M059J (cell line): ENCODE results near the gene PTPN21. TPM values are rescaled to one million over a fixed set of nuclear protein-coding genes. Genes with fewer than 3 reads are reported as not detected.

Experiments used
- DNase-seq: peaks from one replicate; pipeline ENCODE4 v3.0.0-alpha.2; 2012; ENCODE audit warnings: low read depth
- total RNA-seq: library from RNA; depleted of rRNA; stranded (reverse); fragments of >200 nt; shearing (Covaris generic); gene quantifications from 2 replicates; pipeline ENCODE4 v1.2.3, GENCODE V29; 2014; rRNA removed

Gene PTPN21
- 3.7 and 6.2 TPM in 2 replicates for total RNA-seq

DNA sequence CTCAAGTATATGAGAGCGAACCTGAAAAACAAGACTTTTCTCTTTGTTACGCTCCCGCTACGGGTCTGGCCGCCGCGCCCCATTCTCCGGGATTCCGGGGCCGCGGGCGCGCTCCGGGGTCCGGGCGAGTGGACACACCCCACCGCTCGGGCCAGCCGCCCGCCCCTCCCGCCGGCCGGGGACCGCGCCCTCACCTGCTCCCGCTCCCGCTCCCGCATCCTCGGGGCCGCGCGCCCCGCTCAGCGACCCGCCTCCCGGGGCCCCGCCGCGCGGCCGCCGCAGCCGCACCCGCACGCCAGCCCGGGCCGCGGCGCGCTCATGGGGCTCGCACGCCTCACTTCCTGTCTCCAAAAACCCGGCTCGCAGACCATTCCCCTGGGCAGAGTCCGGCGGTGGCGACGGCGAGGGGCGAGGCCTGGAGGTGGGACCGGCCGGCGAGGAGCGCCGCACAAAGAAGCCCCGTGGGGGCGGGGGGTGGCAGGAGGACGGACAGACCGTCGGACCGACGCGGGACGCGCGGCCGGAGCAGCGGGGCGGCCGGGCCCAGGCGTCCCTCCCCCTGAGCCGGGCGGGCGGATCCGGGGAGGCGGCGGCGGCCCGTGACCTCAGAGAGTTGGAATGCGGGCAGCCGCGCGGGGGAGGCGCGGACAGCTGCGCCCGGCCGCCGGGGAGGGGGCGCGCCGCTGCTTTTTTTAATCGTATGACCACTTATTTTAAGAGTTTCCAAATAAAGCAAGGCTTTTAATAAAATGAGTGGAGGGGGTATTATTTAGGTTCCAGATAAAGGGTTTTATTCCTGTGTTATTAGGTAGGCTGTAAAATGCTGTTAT is at the start of gene PTPN21:
Gene PTPN21 (minus strand): TSS at position 551 of the 830 bp plus-strand sequence. CDS start 4,590 bp downstream, outside the sequence.
- peak; percentile 61 for DNase-seq

DNA sequence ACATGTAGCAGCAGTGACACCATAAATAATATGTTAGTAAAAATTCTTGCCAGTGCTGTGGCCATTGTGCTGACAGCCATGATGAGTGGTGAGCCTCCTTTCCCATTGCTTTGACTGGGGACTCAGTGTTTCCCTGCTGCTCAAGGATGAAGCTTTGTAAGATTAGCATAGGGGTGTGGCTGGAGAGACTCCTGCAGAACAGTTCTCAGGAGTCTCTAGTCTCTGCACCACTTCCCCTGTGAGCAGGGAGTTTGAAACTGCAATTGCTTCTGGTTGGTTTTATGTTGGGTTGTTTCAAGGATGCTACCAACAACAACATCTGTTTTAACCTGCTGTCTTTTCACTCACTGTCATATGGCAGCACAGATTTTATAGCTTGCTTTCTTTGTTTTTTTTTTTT is 49.4 kb upstream of the PTPN21 start:
- no peak for DNase-seq

DNA sequence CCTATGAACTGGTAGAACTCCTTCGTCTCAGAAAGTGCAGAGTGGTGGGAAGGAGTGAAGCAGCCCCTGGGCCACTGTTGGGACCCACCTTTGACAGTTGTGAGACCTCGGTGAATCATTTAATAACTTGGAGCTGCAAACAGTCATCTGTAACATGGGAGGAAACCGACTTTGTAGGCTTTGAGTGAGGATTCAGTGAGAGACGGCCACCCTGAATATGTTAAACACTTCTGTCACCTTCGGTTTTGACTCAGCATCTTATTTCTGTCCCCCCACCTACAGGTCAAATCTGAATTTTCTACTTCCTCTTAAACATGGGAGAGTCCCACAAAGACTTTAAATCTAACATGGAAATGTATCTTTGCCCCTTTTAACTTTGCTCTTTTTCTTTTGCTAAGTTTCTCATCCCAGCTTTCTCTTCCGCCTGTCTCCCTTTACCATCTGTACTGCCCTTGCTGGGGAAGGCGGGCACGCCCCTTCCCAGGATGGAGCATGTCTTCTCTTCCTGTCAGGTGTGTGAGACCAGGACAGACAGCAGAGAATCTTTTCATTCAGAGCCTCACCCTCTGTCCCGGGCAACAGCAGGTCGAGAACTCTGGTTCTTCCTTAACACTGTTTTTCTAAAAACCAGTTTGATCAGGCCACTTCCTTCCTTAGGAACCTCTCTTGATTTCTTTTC is 45.1 kb upstream of the PTPN21 start:
- DNase-seq, result no peak

DNA sequence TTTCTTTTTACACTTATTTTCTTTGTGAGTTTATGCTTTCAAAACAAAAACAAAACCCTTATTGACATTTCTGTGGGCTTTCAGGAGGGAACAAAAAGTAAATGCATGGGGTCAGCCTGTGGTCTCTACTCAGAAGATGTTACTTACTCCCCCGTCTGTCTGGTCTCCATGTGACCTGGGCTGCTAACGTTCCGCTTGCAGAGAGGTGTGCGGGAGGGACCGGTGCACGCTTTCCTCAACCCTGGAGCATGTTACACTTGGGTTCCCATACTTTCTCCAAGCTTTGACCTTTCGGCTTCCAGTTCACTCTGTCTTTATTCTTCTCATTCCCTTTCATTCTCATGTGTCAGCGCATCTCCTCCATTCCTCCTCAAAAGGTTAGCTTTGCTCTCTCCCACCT is 44.5 kb upstream of the PTPN21 start:
- DNase-seq, result no peak

DNA sequence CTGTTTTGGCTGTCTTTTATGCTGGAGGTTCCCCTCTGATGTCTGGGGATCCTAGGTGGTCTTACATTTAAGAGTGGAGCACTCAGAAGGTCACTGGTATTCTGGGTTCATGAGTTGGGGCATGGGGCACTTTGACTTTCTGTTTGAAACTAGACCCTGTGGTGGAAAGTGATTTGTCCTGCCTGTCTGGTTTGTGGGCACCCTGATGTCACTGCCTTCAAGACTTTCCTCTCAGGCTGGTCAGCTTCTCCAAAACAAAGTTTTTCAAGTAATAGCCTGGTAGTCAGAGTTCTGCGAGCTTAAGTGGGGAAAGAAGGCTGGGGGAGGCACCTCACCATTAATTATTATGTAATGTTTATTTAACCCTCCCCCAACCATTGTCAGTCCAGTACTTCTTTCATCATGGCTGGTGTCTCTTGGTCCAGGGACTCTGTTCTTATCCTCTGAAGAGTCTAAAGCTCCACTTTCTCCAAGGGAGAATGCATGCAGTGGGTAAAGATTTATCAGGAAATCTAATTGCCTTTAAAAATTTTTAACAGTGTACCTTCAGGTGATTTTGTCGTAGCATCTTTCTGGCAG is 43.4 kb upstream of the PTPN21 start:
- no peak for DNase-seq

DNA sequence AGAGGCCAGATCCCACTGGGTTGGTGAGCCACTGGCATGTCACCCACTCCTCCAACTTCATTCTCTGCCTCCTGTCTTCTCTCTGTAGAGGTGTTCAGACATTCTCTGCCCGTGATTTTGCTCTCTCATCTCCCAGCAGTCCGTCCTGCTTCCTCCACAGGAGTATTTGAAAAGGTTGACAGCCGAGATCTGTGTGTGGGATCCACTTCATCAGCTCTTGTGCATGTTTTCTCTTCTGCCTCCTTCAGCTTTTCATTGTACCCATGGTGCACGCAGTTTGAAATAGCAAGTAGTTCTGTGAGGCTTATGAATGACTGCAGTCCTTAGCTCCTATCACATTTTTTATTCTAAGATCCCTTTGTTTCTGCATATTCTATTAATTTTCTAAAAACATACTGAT is 42.8 kb upstream of the PTPN21 start:
- no peak for DNase-seq

DNA sequence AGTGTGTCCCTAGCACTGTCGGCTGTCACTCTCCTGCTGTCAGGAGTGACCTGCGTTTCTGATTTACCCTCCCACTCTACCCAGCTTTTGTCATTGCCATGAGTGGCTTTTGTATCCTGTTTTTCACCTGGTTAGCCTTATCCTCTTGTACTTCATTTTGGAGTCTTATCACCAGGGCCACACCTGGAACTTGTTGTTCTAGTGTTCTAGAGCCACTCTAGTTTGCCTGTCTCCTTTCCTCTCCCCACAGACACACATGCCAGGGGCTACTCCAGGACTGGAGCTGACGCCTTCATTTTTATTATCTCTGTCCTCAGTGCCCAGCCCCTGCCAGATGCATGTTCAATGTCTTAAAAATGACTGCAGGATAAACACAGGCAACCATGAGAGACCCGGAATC is 42.2 kb upstream of the PTPN21 start:
- DNase-seq, result no peak

DNA sequence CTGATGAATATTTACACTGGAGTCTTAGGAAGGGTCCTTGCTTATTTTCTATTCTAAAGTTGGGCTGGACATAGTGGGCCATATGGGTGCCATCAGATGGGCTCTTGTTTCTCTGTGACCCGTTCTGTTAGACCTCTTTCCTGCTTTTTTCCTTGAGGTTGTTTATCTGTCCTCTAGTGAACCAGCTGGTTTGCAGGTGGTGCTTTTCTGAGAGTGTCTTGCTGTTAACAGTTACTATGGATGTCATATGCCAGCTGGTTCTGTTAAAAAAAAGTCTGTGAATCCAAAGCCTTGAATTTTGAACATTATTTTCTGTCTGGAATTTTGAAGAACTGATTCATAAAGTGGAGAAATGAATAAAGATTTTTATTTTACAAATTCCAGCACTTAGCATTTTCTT is 37.2 kb upstream of the PTPN21 start:
- no peak for DNase-seq

DNA sequence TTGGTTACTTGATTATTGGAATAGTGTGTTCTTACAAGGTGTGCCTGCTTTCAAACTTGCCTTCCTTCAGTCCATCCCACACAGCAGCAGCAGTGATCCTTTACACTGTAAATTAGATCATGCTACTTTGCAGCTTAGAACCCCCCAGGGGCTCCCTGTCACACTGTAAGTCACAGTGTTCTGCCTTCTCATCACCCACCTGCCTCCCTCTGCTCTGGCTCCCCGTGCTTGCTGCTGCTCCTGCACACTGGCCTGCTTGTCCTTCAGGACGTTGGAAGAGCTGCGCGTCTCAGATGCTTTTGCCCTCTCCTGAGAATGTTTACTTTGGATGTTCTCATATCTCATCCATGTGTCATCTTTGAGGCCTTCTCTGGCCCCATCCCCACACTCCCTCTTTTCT is 35.4 kb upstream of the PTPN21 start:
- DNase-seq, result no peak

DNA sequence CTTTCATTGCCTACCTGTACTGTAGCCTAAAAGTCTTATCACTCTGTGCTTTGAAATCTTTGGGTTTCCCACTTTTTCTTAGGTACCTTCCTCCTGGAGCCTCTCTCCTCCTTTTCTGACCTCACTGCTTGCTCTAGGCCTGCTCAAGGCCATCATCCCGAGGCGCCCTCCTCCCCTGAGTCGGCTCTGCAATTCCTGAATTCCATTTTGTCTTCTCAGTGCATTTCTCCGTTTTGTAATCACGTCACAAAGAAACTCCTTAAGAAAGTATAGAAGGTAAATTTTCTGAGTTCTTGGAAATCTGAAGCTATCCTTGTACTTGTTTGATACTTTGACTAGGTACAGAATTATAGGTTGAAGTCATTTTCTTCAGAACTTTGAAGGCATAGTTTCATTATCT is 33.3 kb upstream of the PTPN21 start:
- DNase-seq, result no peak

DNA sequence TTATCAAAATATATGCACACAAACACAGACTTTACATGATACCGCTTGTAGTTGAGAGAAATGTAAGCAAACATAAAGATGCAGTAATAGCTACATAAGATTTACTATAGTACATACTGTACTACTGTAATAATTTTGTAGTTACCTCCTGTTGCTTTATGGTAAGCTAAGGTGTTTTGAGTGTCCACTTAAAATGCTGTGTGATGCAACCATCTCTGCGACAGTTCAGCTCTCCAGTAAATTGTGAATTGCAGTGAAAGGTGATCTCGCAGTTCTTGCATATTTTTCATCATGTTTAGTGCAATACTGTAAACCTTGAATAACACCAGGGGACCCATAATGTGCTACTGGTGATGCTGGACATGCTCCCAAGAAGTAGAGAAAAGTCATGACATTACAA is 29.6 kb upstream of the PTPN21 start:
- DNase-seq, result no peak

DNA sequence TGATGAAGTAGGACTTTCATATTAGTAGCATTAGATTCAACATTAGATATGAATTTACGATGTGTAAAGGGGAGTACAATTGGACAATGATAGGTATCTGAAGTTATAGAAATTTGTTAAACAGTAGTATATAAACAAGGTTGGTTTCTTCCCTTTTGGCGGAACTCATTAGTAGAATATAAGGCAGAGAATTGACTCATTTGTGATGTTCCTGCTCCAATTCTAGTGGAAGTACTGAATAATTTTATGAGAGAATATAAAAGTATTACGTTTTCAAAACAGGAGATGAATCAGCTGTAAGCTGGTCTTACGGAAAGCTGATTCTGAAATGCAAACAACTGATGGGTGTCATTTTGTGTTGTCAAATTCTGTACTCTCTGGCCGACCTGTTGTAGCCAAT is 21.4 kb upstream of the PTPN21 start:
- DNase-seq, result no peak

DNA sequence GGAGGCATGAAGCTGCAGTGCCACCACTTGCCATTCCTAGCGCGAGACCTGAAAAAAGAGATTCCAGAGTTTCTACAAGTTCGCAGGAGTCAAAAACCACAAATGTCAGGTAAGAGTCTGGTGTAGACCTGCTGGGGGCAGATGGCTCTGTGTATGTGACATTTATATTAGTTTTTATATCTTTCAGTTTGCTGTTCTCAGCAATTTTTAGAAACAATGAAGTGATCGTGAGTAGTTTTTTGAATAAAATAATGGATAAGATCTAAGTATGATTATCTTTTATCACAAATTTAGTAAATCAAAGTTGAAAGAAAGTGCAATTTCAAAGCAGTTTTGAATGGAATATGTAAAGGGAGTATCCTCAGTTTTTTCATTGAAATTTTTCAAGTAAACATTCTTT is 17.3 kb upstream of the PTPN21 start:
- no peak for DNase-seq

DNA sequence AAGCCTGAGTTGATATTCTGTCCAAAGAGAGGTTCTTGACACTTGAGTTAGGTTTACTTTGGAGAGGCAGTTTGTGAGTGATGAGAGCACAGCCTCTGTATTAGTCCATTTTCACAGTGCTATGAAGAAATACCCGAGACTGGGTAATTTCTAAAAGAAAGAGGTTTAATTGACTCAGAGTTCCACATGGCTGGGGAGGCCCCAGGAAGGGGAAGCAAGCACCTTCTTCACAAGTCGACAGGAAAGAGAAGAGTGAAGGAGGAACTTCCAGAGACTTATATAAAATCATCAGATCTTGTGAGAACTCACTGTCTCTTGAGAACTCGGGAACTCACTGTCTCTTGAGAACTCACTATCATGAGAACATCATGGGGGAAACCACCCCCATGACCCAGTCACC is 13.4 kb upstream of the PTPN21 start:
- DNase-seq, result no peak

DNA sequence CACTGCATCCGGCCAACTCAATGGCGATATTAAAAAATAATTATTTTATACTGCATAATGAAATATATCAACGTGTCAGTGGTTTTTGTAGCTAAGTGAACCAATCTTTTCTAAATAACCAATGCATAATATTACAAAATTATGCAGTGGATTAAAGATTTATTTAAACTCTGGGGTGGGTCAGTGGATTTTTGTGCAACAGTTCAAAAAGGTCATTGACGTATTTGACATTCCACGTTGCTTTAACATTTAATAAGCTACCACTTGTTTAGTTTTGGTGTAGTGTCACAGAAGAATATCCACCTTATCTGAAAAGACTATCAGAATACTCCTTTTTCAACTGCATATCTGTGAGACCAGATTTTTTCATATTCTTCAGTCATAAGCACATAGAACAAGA is 10.6 kb upstream of the PTPN21 start:
- no peak for DNase-seq

DNA sequence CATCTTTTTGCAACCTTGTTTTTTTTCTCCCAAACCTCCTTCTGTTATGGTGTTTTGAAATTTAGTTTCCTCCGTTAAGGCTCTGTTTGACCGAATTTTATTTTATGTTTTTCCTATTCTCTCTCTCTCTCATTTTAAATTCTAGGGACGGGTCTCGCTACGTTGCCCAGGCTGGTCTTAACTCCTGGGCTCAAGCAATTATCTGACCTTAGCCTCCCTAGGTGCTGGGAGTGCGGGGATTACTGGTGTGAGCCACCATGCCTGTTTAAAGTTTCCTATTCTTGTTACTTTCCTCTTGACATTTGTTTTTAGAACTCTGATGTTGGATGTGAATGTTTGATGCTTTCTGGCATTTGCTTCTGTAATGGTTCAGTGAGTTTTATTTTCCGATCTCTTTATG is 9.0 kb upstream of the PTPN21 start:
- no peak for DNase-seq

DNA sequence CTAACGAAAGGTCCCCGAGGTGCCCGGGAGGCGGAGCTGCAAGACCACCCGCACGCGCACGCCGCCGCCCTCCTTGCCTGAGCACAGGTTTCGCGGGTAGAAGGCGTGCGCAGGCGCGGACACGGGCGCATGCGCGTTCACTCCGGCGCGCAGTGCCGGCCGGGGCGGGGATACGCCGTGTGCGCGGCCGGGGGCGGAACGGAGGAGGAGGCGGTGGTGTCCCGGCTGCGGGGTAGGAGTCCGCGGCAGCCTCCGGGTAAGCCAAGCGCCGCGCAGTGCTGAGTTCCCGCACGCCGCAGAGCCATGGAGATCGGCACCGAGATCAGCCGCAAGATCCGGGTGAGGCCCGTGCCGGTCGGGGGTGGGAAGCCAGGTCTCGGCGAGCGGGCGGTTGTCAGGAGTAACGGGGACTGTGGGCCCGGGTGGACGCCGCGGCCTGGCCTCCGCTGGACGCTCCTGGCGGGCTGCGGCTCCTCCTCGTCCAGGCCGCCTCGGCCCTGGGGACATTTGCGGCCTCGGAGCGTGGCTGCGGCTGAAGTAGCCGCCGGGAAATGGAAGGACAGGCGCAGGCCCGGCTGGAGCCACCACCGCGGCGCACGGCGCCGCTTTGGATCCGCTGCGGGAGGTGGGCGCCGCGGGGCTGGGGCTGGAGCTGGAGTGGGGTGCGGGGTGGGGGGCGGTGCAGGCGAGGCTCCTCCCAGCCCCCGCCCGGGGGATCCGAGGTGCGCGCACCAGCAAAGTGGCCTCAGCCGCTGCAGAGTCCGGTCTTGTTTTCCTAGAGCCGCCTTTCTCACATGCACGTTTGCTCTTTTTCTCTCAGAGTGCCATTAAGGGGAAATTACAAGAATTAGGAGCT is 8.3 kb upstream of the PTPN21 start, which contains the start of gene ZC3H14:
Gene ZC3H14 (plus strand): TSS at position 207 of the 856 bp plus-strand sequence. CDS start 97 bp downstream, at position 304.
- peak; percentile 78 for DNase-seq

DNA sequence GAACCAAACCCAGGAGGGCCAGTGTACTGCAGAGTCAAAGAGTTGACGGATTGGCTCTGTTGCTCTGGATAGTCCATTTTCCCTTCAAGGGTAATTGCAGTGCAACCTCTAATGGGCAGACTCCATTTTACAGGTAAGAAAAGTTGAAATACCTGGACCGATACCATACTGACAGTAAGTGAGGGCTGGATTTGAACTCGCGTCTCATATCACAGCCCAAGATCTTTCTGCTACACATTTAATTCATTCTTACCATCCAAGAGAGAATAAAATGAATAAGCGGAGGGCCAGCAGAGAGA is 7.7 kb upstream of the PTPN21 start:
- DNase-seq, result no peak

DNA sequence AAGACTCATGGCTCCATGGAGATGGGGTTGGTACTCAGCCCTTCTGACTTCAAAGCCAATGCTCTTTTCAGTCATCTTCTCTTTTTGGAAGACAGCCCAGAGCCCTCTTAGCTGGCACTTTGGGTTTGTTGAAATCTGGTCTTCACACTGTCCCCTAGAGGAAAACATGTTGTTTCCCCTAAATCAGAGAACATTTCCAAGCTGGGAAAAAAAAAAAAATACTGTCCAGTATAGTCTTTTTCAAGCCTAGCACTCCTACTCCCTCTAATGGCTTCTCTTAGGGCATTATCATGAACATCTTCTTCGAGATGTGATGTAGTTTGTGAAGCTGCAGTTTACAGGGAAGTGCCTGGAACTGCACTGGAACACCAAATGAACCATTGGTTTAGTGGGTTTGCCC is 5.0 kb upstream of the PTPN21 start:
- DNase-seq, result peak; percentile 61

DNA sequence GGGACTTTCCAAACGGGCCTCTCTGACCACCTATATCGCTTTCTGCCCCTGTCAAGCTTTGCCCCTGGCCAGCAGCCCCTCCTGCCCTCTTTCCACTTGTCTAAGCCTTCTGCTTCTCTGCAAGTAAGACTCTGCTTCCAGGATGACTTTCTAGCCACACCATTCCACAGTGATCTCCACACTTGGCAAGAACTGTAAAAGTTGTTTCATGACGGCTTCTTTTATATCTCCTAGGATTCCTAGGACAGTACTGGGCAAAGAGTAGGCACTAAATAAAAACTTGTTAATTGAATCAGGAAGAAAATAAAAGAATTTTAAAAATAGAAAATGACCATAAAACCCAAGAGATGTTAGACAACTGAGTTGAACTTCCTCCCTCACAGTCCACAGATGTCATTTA is 1.8 kb upstream of the PTPN21 start:
- no peak for DNase-seq

DNA sequence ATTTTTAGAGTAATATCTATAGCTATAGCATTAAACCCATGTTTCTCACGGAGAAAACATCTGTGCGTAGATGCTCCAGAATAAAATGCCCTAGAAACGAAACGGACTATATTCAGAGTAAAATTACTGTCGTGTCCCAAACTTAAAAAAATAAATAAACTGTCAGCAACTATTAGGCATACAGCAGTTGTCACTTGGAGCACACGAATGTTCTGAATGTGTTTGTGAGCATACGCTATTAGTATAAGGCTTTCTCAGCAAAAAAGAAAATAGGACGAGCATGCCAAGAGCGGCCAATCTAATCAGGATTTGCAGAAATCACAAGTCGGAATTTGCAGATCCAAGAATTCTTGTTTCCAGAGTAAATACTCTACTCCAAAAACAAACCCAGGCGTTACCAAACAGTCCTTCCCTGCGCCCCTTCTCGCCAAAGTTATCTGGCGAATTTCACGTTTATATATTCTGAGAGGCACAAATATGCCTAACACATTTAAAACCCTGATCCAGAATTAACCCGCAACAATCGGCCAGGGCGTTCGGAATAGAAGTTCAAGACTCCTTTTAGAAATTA is 836 bp downstream of the PTPN21 start:
- DNase-seq, result peak; percentile 12

DNA sequence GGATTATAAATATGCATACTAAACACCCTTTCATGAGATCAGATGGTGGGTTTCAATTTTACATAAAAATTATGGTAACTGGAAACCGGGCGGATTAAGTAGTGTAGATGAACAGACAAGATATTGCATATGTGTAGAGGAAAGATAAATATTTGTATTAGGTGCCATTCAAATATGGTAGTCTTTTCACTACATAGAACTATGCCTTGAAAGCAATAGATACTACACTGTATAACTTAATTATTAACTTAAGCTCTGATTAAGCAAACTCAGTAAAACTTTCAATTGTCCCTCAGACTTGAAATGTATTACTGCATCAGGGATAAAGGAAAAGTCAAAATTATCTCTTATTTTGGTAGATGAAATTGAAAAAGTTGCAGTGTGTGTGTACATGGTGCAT is 1.9 kb downstream of the PTPN21 start:
- DNase-seq, result no peak
